K562 (cell line): ENCODE data around the gene BDNF. TPM values are rescaled to one million over a fixed set of nuclear protein-coding genes. Genes with fewer than 3 reads are reported as not detected.

Experiments
- ATAC-seq: fragments of 200-7000 bp; cut with Tn5 transposase; 3 replicates; pipeline ENCODE4 v1.9.1; 2020; ENCODE audit warnings: moderate library complexity
- BruUV-seq: library from RNA; stranded (reverse); fragments of 400-500 nt; replicated peaks from 2 replicates; lab custom pipeline; 2021; lab: Mats Ljungman, UMichigan
- CTCF ChIA-PET: fragments of 300-600 bp; formaldehyde crosslinking; extraction: SDS; loops from one replicate; lab custom pipeline; 2021; ENCODE audit warnings: low intra/inter-chr PET ratio; lab: Yijun Ruan, JAX
- POLR2A ChIA-PET: fragments of 300-600, 350-650 bp; sonication (Branson Sonifier 250); formaldehyde crosslinking; extraction: SDS; loops from one replicate; lab custom pipeline; 2021; ENCODE audit warnings: antibody characterized with exemption, inconsistent platforms; lab: Yijun Ruan, JAX
- DNase-seq, 4 experiments: peaks; one replicate each; pipeline versions ENCODE4 v3.0.0 to v3.0.0-alpha.2; 2011 to 2018; ENCODE audit warnings: low spot score in 3 of 4, mixed read lengths in 3 of 4; ENCODE audit errors: extremely low read depth in 1 of 4
- FAIRE-seq: peaks from 2 replicates; lab custom pipeline; 2011; peaks lifted over from hg19 to GRCh38; lab: Jason Lieb, UNC
- H2AFZ ChIP-seq: 2 replicates; pipeline ENCODE4 v1.6.0; 2011; ENCODE audit warnings: low read depth, low read length, control low read depth, inconsistent platforms
- H3K27ac ChIP-seq: fragments of 200-600 bp; 3 replicates; pipeline ENCODE4 v1.8.0; 2011; ENCODE audit warnings: low read depth, mild to moderate bottlenecking, control low read depth, inconsistent platforms, low read length, moderate library complexity, mixed read lengths; ENCODE audit errors: extremely low read depth
- H3K27me3 ChIP-seq, 2 experiments: fragments of 300-600 bp in 1 of 2; 2 replicates in 1 of 2; 3 replicates in 1 of 2; pipeline versions ENCODE4 v1.6.0 to v1.8.0; 2011; ENCODE audit warnings: inconsistent platforms in 2 of 2, low read length in 2 of 2, mild to moderate bottlenecking in 1 of 2, mixed read lengths in 1 of 2, moderate library complexity in 1 of 2; ENCODE audit not compliant: control insufficient read depth in 2 of 2, insufficient read depth in 2 of 2
- H3K36me3 ChIP-seq: fragments of 300-600 bp; 3 replicates; pipeline ENCODE4 v1.8.0; 2011; ENCODE audit warnings: mild to moderate bottlenecking, low read length, inconsistent platforms; ENCODE audit not compliant: control insufficient read depth, insufficient read depth
- H3K4me1 ChIP-seq, 2 experiments: fragments of 200-600 bp in 1 of 2; replicated peaks in 1 of 2; 2 replicates in 1 of 2; 3 replicates in 1 of 2; pipeline versions ENCODE4 v1.5.1 to v1.8.0; 2011; ENCODE audit warnings: inconsistent platforms in 2 of 2, low read length in 2 of 2, mild to moderate bottlenecking in 1 of 2, mixed read lengths in 1 of 2, moderate library complexity in 1 of 2; ENCODE audit not compliant: control insufficient read depth in 2 of 2, insufficient read depth in 2 of 2
- H3K4me2 ChIP-seq: 2 replicates; pipeline ENCODE4 v1.6.1; 2011; ENCODE audit warnings: low read length, control low read depth, inconsistent platforms, mixed read lengths; ENCODE audit not compliant: insufficient read depth
- H3K4me3 ChIP-seq: fragments of 200-600 bp; sonication (generic), shearing (Covaris generic); 2 replicates; pipeline ENCODE4 v1.5.1; 2016; ENCODE audit warnings: control low read depth, inconsistent platforms
- H3K79me2 ChIP-seq: fragments of 200-600 bp; 3 replicates; pipeline ENCODE4 v1.8.0; 2011; ENCODE audit warnings: low read length, inconsistent platforms; ENCODE audit not compliant: control insufficient read depth, insufficient read depth
- H3K9ac ChIP-seq, 2 experiments: 2 replicates each; pipeline versions ENCODE4 v1.6.0 to v1.6.1; 2011; ENCODE audit warnings: low read depth in 2 of 2, low read length in 2 of 2, control low read depth in 1 of 2, inconsistent platforms in 1 of 2, mild to moderate bottlenecking in 1 of 2, mixed read lengths in 1 of 2; ENCODE audit not compliant: insufficient read depth in 1 of 2
- H3K9me1 ChIP-seq: one replicate; pipeline ENCODE4 v1.6.0; 2011; ENCODE audit warnings: inconsistent platforms, mild to moderate bottlenecking, low read length, moderate library complexity; ENCODE audit not compliant: control insufficient read depth, insufficient read depth
- H3K9me3 ChIP-seq: replicated peaks from 2 replicates; pipeline ENCODE4 v1.5.1; 2011; ENCODE audit warnings: low read depth, low read length, inconsistent platforms; ENCODE audit not compliant: control insufficient read depth, insufficient read depth
- H4K20me1 ChIP-seq: replicated peaks from 2 replicates; pipeline ENCODE4 v1.6.1; 2011; ENCODE audit warnings: low read length, inconsistent platforms, mixed read lengths; ENCODE audit not compliant: control insufficient read depth, insufficient read depth
- FOSL1 ChIP-seq: fragments of 200-800 bp; sonication (Bioruptor generic); conservative IDR thresholded peaks from 2 replicates; pipeline ENCODE4 v1.6.1; 2016; ENCODE audit warnings: missing genetic modification characterization, missing compliant biosample characterization
- HNRNPLL ChIP-seq: fragments of 200-400 bp; formaldehyde crosslinking; IDR thresholded peaks from 2 replicates; pipeline ENCODE4 v1.6.1; 2017; ENCODE audit warnings: low read length, low read depth, mild to moderate bottlenecking; ENCODE audit not compliant: poor library complexity, severe bottlenecking
- KAT8 ChIP-seq: fragments of 450-650 bp; IDR thresholded peaks from 2 replicates; pipeline ENCODE4 v1.6.1; 2016; ENCODE audit warnings: low read depth, mild to moderate bottlenecking
- PCBP1 ChIP-seq: fragments of 200-400 bp; formaldehyde crosslinking; IDR thresholded peaks from 2 replicates; pipeline ENCODE4 v1.6.1; 2018; ENCODE audit warnings: mild to moderate bottlenecking, low read depth, low read length; ENCODE audit not compliant: poor library complexity, severe bottlenecking
- PREB ChIP-seq: sonication (generic); formaldehyde crosslinking; IDR thresholded peaks from 2 replicates; pipeline ENCODE4 v1.8.1; 2023; ENCODE audit warnings: mild to moderate bottlenecking, missing genetic modification reagents
- TARDBP ChIP-seq: fragments of 450-650 bp; IDR thresholded peaks from 2 replicates; pipeline ENCODE4 v1.6.1; 2016
- XRCC4 ChIP-seq: IDR thresholded peaks from one replicate; pipeline ENCODE4 v1.6.1; 2011; ENCODE audit not compliant: insufficient read depth, insufficient read length; ENCODE audit errors: extremely low read depth
- ZBTB49 ChIP-seq: sonication (generic); formaldehyde crosslinking; IDR thresholded peaks from 2 replicates; pipeline ENCODE4 v1.8.0; 2022; ENCODE audit warnings: missing genetic modification reagents, mild to moderate bottlenecking, borderline replicate concordance
- ZNF384 ChIP-seq: IDR thresholded peaks from 2 replicates; pipeline ENCODE4 v1.6.1; 2012; ENCODE audit warnings: low read depth, low read length, improper control_type of control experiment
- ZNF436 ChIP-seq: fragments of 250-450, 450-650 bp; sonication (Bioruptor Pico); formaldehyde crosslinking; IDR thresholded peaks from 2 replicates; pipeline ENCODE4 v1.7.0; 2020; ENCODE audit warnings: mild to moderate bottlenecking
- ZNF584 ChIP-seq: fragments of 200-800 bp; sonication (Bioruptor generic); IDR thresholded peaks from 2 replicates; pipeline ENCODE4 v1.6.1; 2016; ENCODE audit warnings: low read depth, mild to moderate bottlenecking, missing genetic modification characterization, missing compliant biosample characterization
- WGBS: fragments of 100-300 bp; shearing (Covaris generic); methylation state at CpG from one replicate; pipeline ENCODE4 v1.1.6; 2016; ENCODE audit warnings: low coverage, mixed read lengths; ENCODE audit not compliant: insufficient coverage; ENCODE audit errors: missing lambda C conversion rate; 5-methylcytosine and 5-hydroxymethylcytosine counted together
- in situ Hi-C: fragments of 300-500 bp; cut with MboI; formaldehyde crosslinking; loops from 4 replicates; pipeline ENCODE4 v1.15.0; 2018; ENCODE audit warnings: inconsistent platforms, mixed read lengths
- intact Hi-C: fragments of 100-400 bp; cut with micrococcal nuclease; formaldehyde crosslinking; loops from 2 replicates; pipeline ENCODE4 v1.14.2; 2022
- polyA plus RNA-seq, 8 experiments: library from polyadenylated mRNA; depleted of rRNA in 4 of 8; stranded (reverse) in 5 of 8; unstranded in 3 of 8; fragments of >200 nt; fragmentation: Nextera tagmentation in 2 of 8; fragmentation: Illumina TruSeq in 1 of 8; extraction: Ambion mirVana in 2 of 8; extraction: Trizol in 1 of 8; gene quantifications; 2 replicates each; pipeline versions ENCODE4 v1.2.1 to v1.2.3, GENCODE V29; 2011 to 2014; ENCODE audit warnings: inconsistent platforms in 1 of 8, missing spikeins in 1 of 8
- total RNA-seq, 7 experiments: library from RNA; depleted of rRNA in 6 of 7; stranded (reverse); fragments of >200 nt in 6 of 7; fragmentation: Illumina TruSeq in 2 of 7; extraction: Trizol in 2 of 7; gene quantifications; 2 replicates each; pipeline versions ENCODE4 v1.2.1 to v1.2.3, GENCODE V29; 2011 to 2021; ENCODE audit warnings: low replicate concordance in 1 of 7
- TF ChIP-seq, protein P1 (sequence below): sonication (generic); formaldehyde crosslinking; IDR thresholded peaks from 2 replicates; pipeline ENCODE4 v1.8.0; 2022; ENCODE audit warnings: mild to moderate bottlenecking, missing genetic modification reagents, borderline replicate concordance
- TF ChIP-seq, protein P2 (sequence below): fragments of 250-450 bp; sonication (Bioruptor Pico); IDR thresholded peaks from 2 replicates; pipeline ENCODE4 v1.8.0; 2021; ENCODE audit warnings: moderate library complexity, mild to moderate bottlenecking, inconsistent platforms

The BDNF gene
- total and polyA plus RNA-seq, 9 of the 15 experiments (the other 6 are each of a cell fraction or from before 2014, with no cell fraction given), result 0.04 TPM; not detected in 8

DNA sequence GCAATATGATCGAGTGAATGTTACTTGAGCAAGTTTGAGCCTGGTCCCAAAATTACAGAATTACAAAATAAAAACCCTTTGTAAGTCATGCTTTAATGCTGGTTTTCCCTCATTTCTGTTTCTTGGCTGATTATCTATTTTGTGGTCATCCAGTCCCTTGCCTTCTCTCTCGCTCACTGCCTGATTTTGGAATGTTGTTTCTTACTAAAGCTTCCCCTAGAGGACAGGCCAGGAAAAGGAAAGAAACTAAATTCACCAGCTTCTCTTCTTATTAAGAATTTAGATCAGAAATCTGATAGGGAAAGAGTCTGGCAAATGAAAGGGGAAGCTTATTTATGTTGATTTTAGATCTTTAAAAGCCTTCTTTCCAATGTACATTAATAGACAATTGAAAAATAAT is 16.6 kb upstream of the BDNF start:
- H3K9ac ChIP-seq, result no peak overlapping the region
- no peaks in the 10 kb centered on the region for H4K20me1 ChIP-seq
- CTCF ChIA-PET, result no interaction called here
- H3K36me3 ChIP-seq, result no peaks in the 10 kb centered on the region
- TF ChIP-seq ZNF584 (CRISPR knock-in tag) (no peak), FOSL1 (tag) (no peak), ZNF436 (no peak), PREB (CRISPR knock-in tag) (no peak), ZBTB49 (CRISPR knock-in tag) (no peak), KAT8 (no peak), XRCC4 (no peak), TARDBP (no peak), ZNF384 (no peak), HNRNPLL (no peak), PCBP1 (no peak)
- TF ChIP-seq, protein P1, sequence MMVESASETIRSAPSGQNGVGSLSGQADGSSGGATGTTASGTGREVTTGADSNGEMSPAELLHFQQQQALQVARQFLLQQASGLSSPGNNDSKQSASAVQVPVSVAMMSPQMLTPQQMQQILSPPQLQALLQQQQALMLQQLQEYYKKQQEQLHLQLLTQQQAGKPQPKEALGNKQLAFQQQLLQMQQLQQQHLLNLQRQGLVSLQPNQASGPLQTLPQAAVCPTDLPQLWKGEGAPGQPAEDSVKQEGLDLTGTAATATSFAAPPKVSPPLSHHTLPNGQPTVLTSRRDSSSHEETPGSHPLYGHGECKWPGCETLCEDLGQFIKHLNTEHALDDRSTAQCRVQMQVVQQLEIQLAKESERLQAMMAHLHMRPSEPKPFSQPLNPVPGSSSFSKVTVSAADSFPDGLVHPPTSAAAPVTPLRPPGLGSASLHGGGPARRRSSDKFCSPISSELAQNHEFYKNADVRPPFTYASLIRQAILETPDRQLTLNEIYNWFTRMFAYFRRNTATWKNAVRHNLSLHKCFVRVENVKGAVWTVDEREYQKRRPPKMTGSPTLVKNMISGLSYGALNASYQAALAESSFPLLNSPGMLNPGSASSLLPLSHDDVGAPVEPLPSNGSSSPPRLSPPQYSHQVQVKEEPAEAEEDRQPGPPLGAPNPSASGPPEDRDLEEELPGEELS (CRISPR knock-in tag), result no peak
- TF ChIP-seq, protein P2, sequence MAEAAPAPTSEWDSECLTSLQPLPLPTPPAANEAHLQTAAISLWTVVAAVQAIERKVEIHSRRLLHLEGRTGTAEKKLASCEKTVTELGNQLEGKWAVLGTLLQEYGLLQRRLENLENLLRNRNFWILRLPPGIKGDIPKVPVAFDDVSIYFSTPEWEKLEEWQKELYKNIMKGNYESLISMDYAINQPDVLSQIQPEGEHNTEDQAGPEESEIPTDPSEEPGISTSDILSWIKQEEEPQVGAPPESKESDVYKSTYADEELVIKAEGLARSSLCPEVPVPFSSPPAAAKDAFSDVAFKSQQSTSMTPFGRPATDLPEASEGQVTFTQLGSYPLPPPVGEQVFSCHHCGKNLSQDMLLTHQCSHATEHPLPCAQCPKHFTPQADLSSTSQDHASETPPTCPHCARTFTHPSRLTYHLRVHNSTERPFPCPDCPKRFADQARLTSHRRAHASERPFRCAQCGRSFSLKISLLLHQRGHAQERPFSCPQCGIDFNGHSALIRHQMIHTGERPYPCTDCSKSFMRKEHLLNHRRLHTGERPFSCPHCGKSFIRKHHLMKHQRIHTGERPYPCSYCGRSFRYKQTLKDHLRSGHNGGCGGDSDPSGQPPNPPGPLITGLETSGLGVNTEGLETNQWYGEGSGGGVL (CRISPR knock-in tag), result no peak
- intact Hi-C loops, result no loop called here
- FAIRE-seq, result no peak
- in situ Hi-C loops, result no loop called here
- no peak for ATAC-seq
- H3K9me1 ChIP-seq, result no peaks in the 10 kb centered on the region
- H3K4me1 ChIP-seq, result no peaks in the 10 kb centered on the region
- no peak for DNase-seq
- POLR2A ChIA-PET, result interaction anchor here (1.5 kb wide), 1 partner anchor 813 kb away, joined by 3 read pairs; no protein-coding TSS in a partner anchor
- no peaks in the 10 kb centered on the region for H3K79me2 ChIP-seq
- no peaks in the 10 kb centered on the region for H3K27me3 ChIP-seq
- H3K4me3 ChIP-seq, result no peak overlapping the region
- H3K4me2 ChIP-seq, result no peak overlapping the region
- H2AFZ ChIP-seq, result no peak overlapping the region
- H3K9me3 ChIP-seq, result no peaks in the 10 kb centered on the region
- BruUV-seq, result no TSS peak
- 0% methylated on average over 2 of the region's 2 CpGs for WGBS
- H3K27ac ChIP-seq, result no peak overlapping the region
